Measurements from ENCODE around the gene MRPS33. TPM values are rescaled to one million over a fixed set of nuclear protein-coding genes. Genes with fewer than 3 reads are reported as not detected.
A peak's percentile ranks its signal among the peaks of the same experiment; 100 is the strongest.

The MRPS33 gene
- total RNA-seq, 1 donor from 2014 or later = 32.2 TPM

GRCh38 chr7:141023295-141023694, 8.5 kb upstream of the MRPS33 start:
- DNase-seq (ENCODE audit: low spot score) = no peak
- Mint-ChIP-seq H3K4me1 (ENCODE audit: unreplicated experiment) (no peaks in the 10 kb centered on the region), H3K27ac (ENCODE audit: unreplicated experiment) (no peak overlapping the region), H3K27me3 (ENCODE audit: unreplicated experiment) (no peaks in the 10 kb centered on the region), H3K9me3 (ENCODE audit: unreplicated experiment) (no peaks in the 10 kb centered on the region), H3K36me3 (ENCODE audit: low read depth, unreplicated experiment) (peaks cover 4% of the 10 kb centered on the region), H3K4me3 (ENCODE audit: unreplicated experiment) (no peak overlapping the region)
- no peak for TF ChIP-seq CTCF (IDR thresholded peaks at IDR 0.05; ENCODE audit: unreplicated experiment)

- Mint-ChIP-seq H3K27ac (ENCODE audit: unreplicated experiment) (no peak overlapping the region), H3K36me3 (ENCODE audit: low read depth, unreplicated experiment) (no peaks in the 10 kb centered on the region), H3K4me3 (ENCODE audit: unreplicated experiment) (no peak overlapping the region), H3K27me3 (ENCODE audit: unreplicated experiment) (peaks cover 6% of the 10 kb centered on the region), H3K4me1 (ENCODE audit: unreplicated experiment) (peaks cover 15% of the 10 kb centered on the region), H3K9me3 (ENCODE audit: unreplicated experiment) (no peaks in the 10 kb centered on the region)
- no peak for DNase-seq (ENCODE audit: low spot score)
- no peak for TF ChIP-seq CTCF (IDR thresholded peaks at IDR 0.05; ENCODE audit: unreplicated experiment)
These were observed 2.8 kb upstream of the MRPS33 start for GRCh38 chr7:141017555-141017954.

- no peak overlapping the region for H3K4me3 Mint-ChIP-seq (ENCODE audit: unreplicated experiment)
- peaks cover 21% of the 10 kb centered on the region for H3K4me1 Mint-ChIP-seq (ENCODE audit: unreplicated experiment)
- no peaks in the 10 kb centered on the region for H3K9me3 Mint-ChIP-seq (ENCODE audit: unreplicated experiment)
- H3K27me3 Mint-ChIP-seq (ENCODE audit: unreplicated experiment) = peaks cover 6% of the 10 kb centered on the region
- no peaks in the 10 kb centered on the region for H3K36me3 Mint-ChIP-seq (ENCODE audit: low read depth, unreplicated experiment)
- H3K27ac Mint-ChIP-seq (ENCODE audit: unreplicated experiment) = no peak overlapping the region
- TF ChIP-seq CTCF (IDR thresholded peaks at IDR 0.05; ENCODE audit: unreplicated experiment) = no peak
- DNase-seq (ENCODE audit: low spot score) = no peak
These were observed 1.6 kb upstream of the MRPS33 start for GRCh38 chr7:141016349-141016748.

GRCh38 chr7:141014125-141014523, 628 bp downstream of the MRPS33 start:
- Mint-ChIP-seq H3K36me3 (ENCODE audit: low read depth, unreplicated experiment) (no peaks in the 10 kb centered on the region), H3K27me3 (ENCODE audit: unreplicated experiment) (peaks cover 6% of the 10 kb centered on the region), H3K4me3 (ENCODE audit: unreplicated experiment) (peak overlapping the region; percentile 96), H3K9me3 (ENCODE audit: unreplicated experiment) (no peaks in the 10 kb centered on the region), H3K27ac (ENCODE audit: unreplicated experiment) (peak overlapping the region; percentile 97), H3K4me1 (ENCODE audit: unreplicated experiment) (peaks cover 25% of the 10 kb centered on the region)
- DNase-seq (ENCODE audit: low spot score) = no peak
- TF ChIP-seq CTCF (IDR thresholded peaks at IDR 0.05; ENCODE audit: unreplicated experiment) = no peak

- Mint-ChIP-seq H3K27ac (ENCODE audit: unreplicated experiment) (peak overlapping the region; percentile 97), H3K4me3 (ENCODE audit: unreplicated experiment) (no peak overlapping the region), H3K9me3 (ENCODE audit: unreplicated experiment) (no peaks in the 10 kb centered on the region), H3K36me3 (ENCODE audit: low read depth, unreplicated experiment) (no peaks in the 10 kb centered on the region), H3K27me3 (ENCODE audit: unreplicated experiment) (peaks cover 6% of the 10 kb centered on the region), H3K4me1 (ENCODE audit: unreplicated experiment) (peaks cover 25% of the 10 kb centered on the region)
- no peak for DNase-seq (ENCODE audit: low spot score)
- no peak for TF ChIP-seq CTCF (IDR thresholded peaks at IDR 0.05; ENCODE audit: unreplicated experiment)
These were observed 1.4 kb downstream of the MRPS33 start for GRCh38 chr7:141013345-141013715.

Data from endothelial cell (in vitro differentiated cells).